K562 (cell line): Measurements from ENCODE around the gene RACGAP1. TPM values are rescaled to one million over a fixed set of nuclear protein-coding genes. Genes with fewer than 3 reads are reported as not detected.

Experiments
- ATAC-seq: fragments of 200-7000 bp; cut with Tn5 transposase; 3 replicates; pipeline ENCODE4 v1.9.1; 2020; ENCODE audit warnings: moderate library complexity
- BruUV-seq: library from RNA; stranded (reverse); fragments of 400-500 nt; replicated peaks from 2 replicates; lab custom pipeline; 2021; lab: Mats Ljungman, UMichigan
- CTCF ChIA-PET: fragments of 300-600 bp; formaldehyde crosslinking; extraction: SDS; loops from one replicate; lab custom pipeline; 2021; ENCODE audit warnings: low intra/inter-chr PET ratio; lab: Yijun Ruan, JAX
- POLR2A ChIA-PET: fragments of 300-600, 350-650 bp; sonication (Branson Sonifier 250); formaldehyde crosslinking; extraction: SDS; loops from one replicate; lab custom pipeline; 2021; ENCODE audit warnings: antibody characterized with exemption, inconsistent platforms; lab: Yijun Ruan, JAX
- DNase-seq, 4 experiments: peaks; one replicate each; pipeline versions ENCODE4 v3.0.0 to v3.0.0-alpha.2; 2011 to 2018; ENCODE audit warnings: low spot score in 3 of 4, mixed read lengths in 3 of 4; ENCODE audit errors: extremely low read depth in 1 of 4
- FAIRE-seq: peaks from 2 replicates; lab custom pipeline; 2011; peaks lifted over from hg19 to GRCh38; lab: Jason Lieb, UNC
- H2AFZ ChIP-seq: 2 replicates; pipeline ENCODE4 v1.6.0; 2011; ENCODE audit warnings: low read depth, low read length, control low read depth, inconsistent platforms
- H3K27ac ChIP-seq: fragments of 200-600 bp; 3 replicates; pipeline ENCODE4 v1.8.0; 2011; ENCODE audit warnings: low read depth, mild to moderate bottlenecking, control low read depth, inconsistent platforms, low read length, moderate library complexity, mixed read lengths; ENCODE audit errors: extremely low read depth
- H3K27me3 ChIP-seq, 2 experiments: fragments of 300-600 bp in 1 of 2; 2 replicates in 1 of 2; 3 replicates in 1 of 2; pipeline versions ENCODE4 v1.6.0 to v1.8.0; 2011; ENCODE audit warnings: inconsistent platforms in 2 of 2, low read length in 2 of 2, mild to moderate bottlenecking in 1 of 2, mixed read lengths in 1 of 2, moderate library complexity in 1 of 2; ENCODE audit not compliant: control insufficient read depth in 2 of 2, insufficient read depth in 2 of 2
- H3K36me3 ChIP-seq: fragments of 300-600 bp; 3 replicates; pipeline ENCODE4 v1.8.0; 2011; ENCODE audit warnings: mild to moderate bottlenecking, low read length, inconsistent platforms; ENCODE audit not compliant: control insufficient read depth, insufficient read depth
- H3K4me1 ChIP-seq, 2 experiments: fragments of 200-600 bp in 1 of 2; replicated peaks in 1 of 2; 2 replicates in 1 of 2; 3 replicates in 1 of 2; pipeline versions ENCODE4 v1.5.1 to v1.8.0; 2011; ENCODE audit warnings: inconsistent platforms in 2 of 2, low read length in 2 of 2, mild to moderate bottlenecking in 1 of 2, mixed read lengths in 1 of 2, moderate library complexity in 1 of 2; ENCODE audit not compliant: control insufficient read depth in 2 of 2, insufficient read depth in 2 of 2
- H3K4me2 ChIP-seq: 2 replicates; pipeline ENCODE4 v1.6.1; 2011; ENCODE audit warnings: low read length, control low read depth, inconsistent platforms, mixed read lengths; ENCODE audit not compliant: insufficient read depth
- H3K4me3 ChIP-seq: fragments of 200-600 bp; sonication (generic), shearing (Covaris generic); 2 replicates; pipeline ENCODE4 v1.5.1; 2016; ENCODE audit warnings: control low read depth, inconsistent platforms
- H3K79me2 ChIP-seq: fragments of 200-600 bp; 3 replicates; pipeline ENCODE4 v1.8.0; 2011; ENCODE audit warnings: low read length, inconsistent platforms; ENCODE audit not compliant: control insufficient read depth, insufficient read depth
- H3K9ac ChIP-seq, 2 experiments: 2 replicates each; pipeline versions ENCODE4 v1.6.0 to v1.6.1; 2011; ENCODE audit warnings: low read depth in 2 of 2, low read length in 2 of 2, control low read depth in 1 of 2, inconsistent platforms in 1 of 2, mild to moderate bottlenecking in 1 of 2, mixed read lengths in 1 of 2; ENCODE audit not compliant: insufficient read depth in 1 of 2
- H3K9me1 ChIP-seq: one replicate; pipeline ENCODE4 v1.6.0; 2011; ENCODE audit warnings: inconsistent platforms, mild to moderate bottlenecking, low read length, moderate library complexity; ENCODE audit not compliant: control insufficient read depth, insufficient read depth
- H3K9me3 ChIP-seq: replicated peaks from 2 replicates; pipeline ENCODE4 v1.5.1; 2011; ENCODE audit warnings: low read depth, low read length, inconsistent platforms; ENCODE audit not compliant: control insufficient read depth, insufficient read depth
- H4K20me1 ChIP-seq: replicated peaks from 2 replicates; pipeline ENCODE4 v1.6.1; 2011; ENCODE audit warnings: low read length, inconsistent platforms, mixed read lengths; ENCODE audit not compliant: control insufficient read depth, insufficient read depth
- GTF2A2 ChIP-seq: IDR thresholded peaks from 2 replicates; pipeline ENCODE4 v1.6.1; 2016; ENCODE audit warnings: mild to moderate bottlenecking, missing genetic modification characterization, missing compliant biosample characterization
- SAFB2 ChIP-seq: fragments of 200-400 bp; formaldehyde crosslinking; IDR thresholded peaks from 2 replicates; pipeline ENCODE4 v1.6.1; 2018; ENCODE audit warnings: borderline replicate concordance, low read length, low read depth, moderate library complexity; ENCODE audit not compliant: severe bottlenecking
- SMARCA5 ChIP-seq: fragments of 450-650 bp; IDR thresholded peaks from 2 replicates; pipeline ENCODE4 v1.6.1; 2016
- SMARCC2 ChIP-seq: fragments of 450-650 bp; IDR thresholded peaks from 2 replicates; pipeline ENCODE4 v1.6.1; 2017; ENCODE audit warnings: antibody characterized with exemption, moderate library complexity, mild to moderate bottlenecking, low read depth
- ZNF41 ChIP-seq: fragments of 250-450 bp; sonication (Bioruptor Pico); conservative IDR thresholded peaks from 2 replicates; pipeline ENCODE4 v1.4.0; 2020; ENCODE audit warnings: mild to moderate bottlenecking
- WGBS: fragments of 100-300 bp; shearing (Covaris generic); methylation state at CpG from one replicate; pipeline ENCODE4 v1.1.6; 2016; ENCODE audit warnings: low coverage, mixed read lengths; ENCODE audit not compliant: insufficient coverage; ENCODE audit errors: missing lambda C conversion rate; 5-methylcytosine and 5-hydroxymethylcytosine counted together
- in situ Hi-C: fragments of 300-500 bp; cut with MboI; formaldehyde crosslinking; loops from 4 replicates; pipeline ENCODE4 v1.15.0; 2018; ENCODE audit warnings: inconsistent platforms, mixed read lengths
- intact Hi-C: fragments of 100-400 bp; cut with micrococcal nuclease; formaldehyde crosslinking; loops from 2 replicates; pipeline ENCODE4 v1.14.2; 2022
- polyA plus RNA-seq, 8 experiments: library from polyadenylated mRNA; depleted of rRNA in 4 of 8; stranded (reverse) in 5 of 8; unstranded in 3 of 8; fragments of >200 nt; fragmentation: Nextera tagmentation in 2 of 8; fragmentation: Illumina TruSeq in 1 of 8; extraction: Ambion mirVana in 2 of 8; extraction: Trizol in 1 of 8; gene quantifications; 2 replicates each; pipeline versions ENCODE4 v1.2.1 to v1.2.3, GENCODE V29; 2011 to 2014; ENCODE audit warnings: inconsistent platforms in 1 of 8, missing spikeins in 1 of 8
- total RNA-seq, 7 experiments: library from RNA; depleted of rRNA in 6 of 7; stranded (reverse); fragments of >200 nt in 6 of 7; fragmentation: Illumina TruSeq in 2 of 7; extraction: Trizol in 2 of 7; gene quantifications; 2 replicates each; pipeline versions ENCODE4 v1.2.1 to v1.2.3, GENCODE V29; 2011 to 2021; ENCODE audit warnings: low replicate concordance in 1 of 7
- TF ChIP-seq, protein P1 (sequence below): fragments of 200-800 bp; sonication (Bioruptor generic); IDR thresholded peaks from 2 replicates; pipeline ENCODE4 v1.6.1; 2017; ENCODE audit warnings: missing genetic modification characterization, missing compliant biosample characterization
- TF ChIP-seq, protein P2 (sequence below): IDR thresholded peaks from 2 replicates; pipeline ENCODE4 v1.6.1; 2016; ENCODE audit warnings: missing genetic modification characterization, missing compliant biosample characterization
- TF ChIP-seq, protein P3 (sequence below): fragments of 250-450 bp; sonication (Bioruptor Pico); IDR thresholded peaks from 2 replicates; pipeline ENCODE4 v1.5.0; 2021; ENCODE audit warnings: mild to moderate bottlenecking, moderate library complexity
- TF ChIP-seq, protein P4 (sequence below), 3 experiments: fragments of 200-800 bp in 1 of 3; sonication (Bioruptor generic) in 1 of 3; sonication (generic) in 1 of 3; formaldehyde crosslinking in 1 of 3; IDR thresholded peaks; 2 replicates each; pipeline versions ENCODE4 v1.6.1 to v1.8.0; 2016 to 2022; ENCODE audit warnings: mild to moderate bottlenecking in 2 of 3, missing compliant biosample characterization in 2 of 3, missing genetic modification characterization in 2 of 3, missing genetic modification reagents in 1 of 3
- TF ChIP-seq, protein P5 (sequence below): fragments of 450-650 bp; formaldehyde crosslinking; IDR thresholded peaks from 2 replicates; pipeline ENCODE4 v1.4.0; 2020; ENCODE audit warnings: mild to moderate bottlenecking, mixed read lengths

Gene RACGAP1
- total and polyA plus RNA-seq, 9 of the 15 experiments (the other 6 are each of a cell fraction or from before 2014, with no cell fraction given), result 56.4 to 92.9 (median 71.8) TPM

DNA sequence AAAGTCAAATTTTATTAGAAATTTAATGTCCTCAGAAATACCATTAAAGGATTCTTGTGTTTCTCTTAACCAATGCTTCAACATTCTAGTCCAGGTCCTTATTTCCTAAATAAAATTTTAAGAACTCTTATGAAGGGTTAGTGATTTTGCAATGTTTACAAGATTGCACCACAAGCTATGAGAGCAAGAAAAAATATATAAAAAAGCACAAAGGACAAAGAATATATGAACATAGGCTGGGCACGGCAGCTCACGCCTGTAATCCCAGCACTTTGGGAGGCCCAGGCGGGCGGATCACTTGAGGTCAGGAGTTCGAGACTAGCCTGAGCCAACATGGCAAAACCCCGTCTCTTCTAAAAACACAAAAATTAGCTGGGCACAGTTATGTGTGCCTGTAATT, 7.7 kb downstream of the RACGAP1 start:
- 90% methylated on average over 6 of the region's 6 CpGs for WGBS
- DNase-seq, result no peak
- Histone ChIP-seq H3K9me3 (no peaks in the 10 kb centered on the region), H3K4me3 (no peak overlapping the region), H3K27ac (no peak overlapping the region), H3K9me1 (no peaks in the 10 kb centered on the region), H4K20me1 (peaks cover 8% of the 10 kb centered on the region), H3K27me3 (no peaks in the 10 kb centered on the region), H3K79me2 (peaks cover 84% of the 10 kb centered on the region), H3K4me2 (no peak overlapping the region), H2AFZ (no peak overlapping the region), H3K4me1 (peaks cover 5 to 8% of the 10 kb centered on the region in 2 experiments; a peak in 3 of 5 replicates), H3K36me3 (peaks cover 65% of the 10 kb centered on the region), H3K9ac (no peak overlapping the region)
- POLR2A ChIA-PET, result interaction anchor here (0.6 to 1.8 kb wide), 3 partner anchors 8 to 12 kb away, joined by 3 to 6 read pairs (median 6); no protein-coding TSS in a partner anchor
- intact Hi-C loops (no loop called here), in situ Hi-C loops (no loop called here)
- no TSS peak for BruUV-seq
- no peak for ATAC-seq
- FAIRE-seq, result no peak
- TF ChIP-seq GTF2A2, result no peak
- TF ChIP-seq, protein P1, sequence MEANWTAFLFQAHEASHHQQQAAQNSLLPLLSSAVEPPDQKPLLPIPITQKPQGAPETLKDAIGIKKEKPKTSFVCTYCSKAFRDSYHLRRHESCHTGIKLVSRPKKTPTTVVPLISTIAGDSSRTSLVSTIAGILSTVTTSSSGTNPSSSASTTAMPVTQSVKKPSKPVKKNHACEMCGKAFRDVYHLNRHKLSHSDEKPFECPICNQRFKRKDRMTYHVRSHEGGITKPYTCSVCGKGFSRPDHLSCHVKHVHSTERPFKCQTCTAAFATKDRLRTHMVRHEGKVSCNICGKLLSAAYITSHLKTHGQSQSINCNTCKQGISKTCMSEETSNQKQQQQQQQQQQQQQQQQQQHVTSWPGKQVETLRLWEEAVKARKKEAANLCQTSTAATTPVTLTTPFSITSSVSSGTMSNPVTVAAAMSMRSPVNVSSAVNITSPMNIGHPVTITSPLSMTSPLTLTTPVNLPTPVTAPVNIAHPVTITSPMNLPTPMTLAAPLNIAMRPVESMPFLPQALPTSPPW, result no peak
- TF ChIP-seq SMARCA5, result no peak
- TF ChIP-seq, protein P2, sequence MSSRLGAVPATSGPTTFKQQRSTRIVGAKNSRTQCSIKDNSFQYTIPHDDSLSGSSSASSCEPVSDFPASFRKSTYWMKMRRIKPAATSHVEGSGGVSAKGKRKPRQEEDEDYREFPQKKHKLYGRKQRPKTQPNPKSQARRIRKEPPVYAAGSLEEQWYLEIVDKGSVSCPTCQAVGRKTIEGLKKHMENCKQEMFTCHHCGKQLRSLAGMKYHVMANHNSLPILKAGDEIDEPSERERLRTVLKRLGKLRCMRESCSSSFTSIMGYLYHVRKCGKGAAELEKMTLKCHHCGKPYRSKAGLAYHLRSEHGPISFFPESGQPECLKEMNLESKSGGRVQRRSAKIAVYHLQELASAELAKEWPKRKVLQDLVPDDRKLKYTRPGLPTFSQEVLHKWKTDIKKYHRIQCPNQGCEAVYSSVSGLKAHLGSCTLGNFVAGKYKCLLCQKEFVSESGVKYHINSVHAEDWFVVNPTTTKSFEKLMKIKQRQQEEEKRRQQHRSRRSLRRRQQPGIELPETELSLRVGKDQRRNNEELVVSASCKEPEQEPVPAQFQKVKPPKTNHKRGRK (tag), result no peak
- no peak for TF ChIP-seq SMARCC2
- TF ChIP-seq, protein P3, sequence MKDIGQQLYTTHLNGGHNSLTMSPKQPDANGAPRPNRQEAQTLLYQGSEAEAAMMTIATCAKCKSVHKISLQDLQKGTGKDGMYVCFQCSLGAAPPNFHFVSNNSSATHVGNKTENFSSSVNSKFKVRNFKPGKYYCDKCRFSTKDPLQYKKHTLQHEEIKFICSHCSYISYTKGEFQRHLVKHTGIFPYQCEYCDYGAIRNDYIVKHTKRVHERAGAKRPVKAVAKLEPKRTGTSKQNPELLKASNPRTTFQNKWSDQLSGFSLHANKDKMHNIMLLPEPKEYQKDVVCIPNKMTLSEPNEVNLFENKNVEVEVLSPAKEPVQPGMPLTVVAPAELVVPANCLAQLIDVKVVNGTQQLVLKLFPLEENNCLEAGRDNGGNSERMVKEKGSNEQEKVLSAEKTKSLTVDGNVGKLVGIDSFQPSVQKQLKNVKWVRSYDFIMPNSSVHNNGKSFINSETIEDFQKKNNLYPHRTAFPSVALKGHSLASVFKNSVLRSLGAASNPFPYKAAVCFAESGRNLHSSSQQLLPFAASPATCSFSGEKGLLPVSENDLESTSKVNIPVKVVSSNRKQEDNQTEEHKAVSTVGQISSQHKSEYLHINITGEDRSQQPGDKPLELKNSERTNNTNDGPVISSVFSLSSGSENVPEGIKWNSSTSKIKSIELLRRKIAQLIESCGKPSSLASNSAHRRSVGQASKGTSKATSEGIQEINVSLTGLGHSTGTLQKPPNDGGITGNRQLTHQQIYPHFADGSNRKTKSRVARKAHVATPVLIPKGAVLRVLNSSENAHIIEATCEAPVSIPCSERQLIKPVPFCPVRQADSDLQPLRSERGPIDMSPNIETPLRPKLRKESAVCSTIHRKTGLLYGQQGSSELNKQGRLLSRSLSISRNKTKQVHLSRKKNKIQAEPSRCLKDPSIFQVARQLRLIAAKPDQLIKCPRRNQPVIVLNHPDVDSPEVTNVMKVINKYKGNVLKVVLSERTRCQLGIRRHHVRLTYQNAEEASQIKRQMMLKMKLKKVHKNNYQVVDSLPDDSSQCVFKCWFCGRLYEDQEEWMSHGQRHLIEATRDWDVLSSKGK (CRISPR knock-in tag), result no peak
- no peak for TF ChIP-seq SAFB2
- TF ChIP-seq, protein P4, sequence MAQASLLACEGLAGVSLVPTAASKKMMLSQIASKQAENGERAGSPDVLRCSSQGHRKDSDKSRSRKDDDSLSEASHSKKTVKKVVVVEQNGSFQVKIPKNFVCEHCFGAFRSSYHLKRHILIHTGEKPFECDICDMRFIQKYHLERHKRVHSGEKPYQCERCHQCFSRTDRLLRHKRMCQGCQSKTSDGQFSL (CRISPR knock-in tag; IDR thresholded peaks at IDR 0.05), result no peak
- TF ChIP-seq, protein P4 (tag; IDR thresholded peaks at IDR 0.05), result no peak
- TF ChIP-seq, protein P5, sequence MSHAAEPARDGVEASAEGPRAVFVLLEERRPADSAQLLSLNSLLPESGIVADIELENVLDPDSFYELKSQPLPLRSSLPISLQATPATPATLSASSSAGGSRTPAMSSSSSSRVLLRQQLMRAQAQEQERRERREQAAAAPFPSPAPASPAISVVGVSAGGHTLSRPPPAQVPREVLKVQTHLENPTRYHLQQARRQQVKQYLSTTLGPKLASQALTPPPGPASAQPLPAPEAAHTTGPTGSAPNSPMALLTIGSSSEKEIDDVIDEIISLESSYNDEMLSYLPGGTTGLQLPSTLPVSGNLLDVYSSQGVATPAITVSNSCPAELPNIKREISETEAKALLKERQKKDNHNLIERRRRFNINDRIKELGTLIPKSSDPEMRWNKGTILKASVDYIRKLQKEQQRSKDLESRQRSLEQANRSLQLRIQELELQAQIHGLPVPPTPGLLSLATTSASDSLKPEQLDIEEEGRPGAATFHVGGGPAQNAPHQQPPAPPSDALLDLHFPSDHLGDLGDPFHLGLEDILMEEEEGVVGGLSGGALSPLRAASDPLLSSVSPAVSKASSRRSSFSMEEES, result no peak
- TF ChIP-seq ZNF41 (CRISPR knock-in tag), result no peak
- CTCF ChIA-PET, result no interaction called here
